Measurements from ENCODE around the gene SMAGP.

- TF ChIP-seq CTCF (IDR thresholded peaks at IDR 0.05), result no peak
- no peak for TF ChIP-seq POLR2A (IDR thresholded peaks at IDR 0.05)
Observed at GRCh38 chr12:51247523-51248206, 22.6 kb downstream of the SMAGP start.

All from right lobe of liver (tissue), 4 donors.